ENCODE measurements around the gene ANAPC10.

The ANAPC10 gene

GRCh38 chr4:145069361-145069760, 28.6 kb downstream of the ANAPC10 start:
- H3K4ac ChIP-seq (ENCODE audit: low read depth, low read length), result no peak overlapping the region
- WGBS (ENCODE audit: extremely low coverage, insufficient coverage, low lambda C conversion rate), result no CpG with 5 or more reads among the region's 3 CpGs

GRCh38 chr4:145066063-145066501, 31.9 kb downstream of the ANAPC10 start:
- no peak overlapping the region for H2BK5ac ChIP-seq (ENCODE audit: low read length)
- H3K4me1 ChIP-seq (ENCODE audit: control insufficient read depth, low read depth, low read length), result peaks cover 1% of the 10 kb centered on the region
- H3K56ac ChIP-seq (ENCODE audit: low read length), result no peak overlapping the region
- H4K8ac ChIP-seq (ENCODE audit: low read depth, low read length), result no peak overlapping the region
- no peak overlapping the region for H2AK5ac ChIP-seq (ENCODE audit: low read length)
- H3K79me2 ChIP-seq (ENCODE audit: control insufficient read depth, insufficient read depth, low read length), result no peaks in the 10 kb centered on the region
- H3K27me3 ChIP-seq (ENCODE audit: insufficient read depth, low read length, poor library complexity), result no peaks in the 10 kb centered on the region
- no CpG with 5 or more reads among the region's 2 CpGs for WGBS (ENCODE audit: extremely low coverage, insufficient coverage, low lambda C conversion rate)
- no peak overlapping the region for H4K5ac ChIP-seq (ENCODE audit: low read length)
- DNase-seq, result peak; percentile 68
- H3K79me1 ChIP-seq (ENCODE audit: low read length), result no peaks in the 10 kb centered on the region
- H3K4me3 ChIP-seq (ENCODE audit: low read length), result no peak overlapping the region
- H2BK15ac ChIP-seq (replicated peaks; ENCODE audit: low read depth), result no peak overlapping the region
- no peak overlapping the region for H3K4ac ChIP-seq (ENCODE audit: low read depth, low read length)
- H3K27ac ChIP-seq (ENCODE audit: low read depth, low read length), result no peak overlapping the region
- no peak overlapping the region for H3K4me2 ChIP-seq (ENCODE audit: low read length)
- no peak overlapping the region for H3K18ac ChIP-seq (ENCODE audit: low read length)
- no peaks in the 10 kb centered on the region for H3K36me3 ChIP-seq (ENCODE audit: control insufficient read depth, insufficient read depth, low read length)
- H3K9ac ChIP-seq (ENCODE audit: low read length), result no peak overlapping the region
- no peak overlapping the region for H3K23ac ChIP-seq (ENCODE audit: low read length)
- H2BK120ac ChIP-seq (ENCODE audit: low read depth, low read length), result no peak overlapping the region

More at GRCh38 chr4:145069361-145069760, 28.6 kb downstream of the ANAPC10 start:
- Histone ChIP-seq H4K8ac (ENCODE audit: low read depth, low read length) (no peak overlapping the region), H3K4me1 (ENCODE audit: control insufficient read depth, low read depth, low read length) (peaks cover 1% of the 10 kb centered on the region), H2AK5ac (ENCODE audit: low read length) (no peak overlapping the region), H4K5ac (ENCODE audit: low read length) (no peak overlapping the region), H3K23ac (ENCODE audit: low read length) (no peak overlapping the region), H3K79me2 (ENCODE audit: control insufficient read depth, insufficient read depth, low read length) (no peaks in the 10 kb centered on the region), H3K9ac (ENCODE audit: low read length) (no peak overlapping the region), H2BK15ac (replicated peaks; ENCODE audit: low read depth) (no peak overlapping the region), H3K56ac (ENCODE audit: low read length) (no peak overlapping the region), H3K18ac (ENCODE audit: low read length) (no peak overlapping the region), H3K27ac (ENCODE audit: low read depth, low read length) (no peak overlapping the region), H2BK5ac (ENCODE audit: low read length) (no peak overlapping the region), H3K4me3 (ENCODE audit: low read length) (no peak overlapping the region), H3K79me1 (ENCODE audit: low read length) (no peaks in the 10 kb centered on the region), H2BK120ac (ENCODE audit: low read depth, low read length) (no peak overlapping the region), H3K36me3 (ENCODE audit: control insufficient read depth, insufficient read depth, low read length) (no peaks in the 10 kb centered on the region), H3K27me3 (ENCODE audit: insufficient read depth, low read length, poor library complexity) (no peaks in the 10 kb centered on the region), H3K4me2 (ENCODE audit: low read length) (no peak overlapping the region)
- DNase-seq, result peak; percentile 66

- no peak overlapping the region for H4K8ac ChIP-seq (ENCODE audit: low read depth, low read length)
- no CpG with 5 or more reads among the region's 6 CpGs for WGBS (ENCODE audit: extremely low coverage, insufficient coverage, low lambda C conversion rate)
- DNase-seq, result peak; percentile 58
- no peak overlapping the region for H3K27ac ChIP-seq (ENCODE audit: low read depth, low read length)
- H3K36me3 ChIP-seq (ENCODE audit: control insufficient read depth, insufficient read depth, low read length), result no peaks in the 10 kb centered on the region
- no peak overlapping the region for H3K9ac ChIP-seq (ENCODE audit: low read length)
- H3K18ac ChIP-seq (ENCODE audit: low read length), result no peak overlapping the region
- no peak overlapping the region for H2BK5ac ChIP-seq (ENCODE audit: low read length)
- H4K5ac ChIP-seq (ENCODE audit: low read length), result no peak overlapping the region
- H3K27me3 ChIP-seq (ENCODE audit: insufficient read depth, low read length, poor library complexity), result peaks cover 2% of the 10 kb centered on the region
- H3K4me2 ChIP-seq (ENCODE audit: low read length), result no peak overlapping the region
- H3K23ac ChIP-seq (ENCODE audit: low read length), result no peak overlapping the region
- H2BK120ac ChIP-seq (ENCODE audit: low read depth, low read length), result no peak overlapping the region
- no peak overlapping the region for H2AK5ac ChIP-seq (ENCODE audit: low read length)
- peaks cover 1% of the 10 kb centered on the region for H3K4me1 ChIP-seq (ENCODE audit: control insufficient read depth, low read depth, low read length)
- H3K79me2 ChIP-seq (ENCODE audit: control insufficient read depth, insufficient read depth, low read length), result no peaks in the 10 kb centered on the region
- H3K4me3 ChIP-seq (ENCODE audit: low read length), result no peak overlapping the region
- no peak overlapping the region for H3K4ac ChIP-seq (ENCODE audit: low read depth, low read length)
- no peak overlapping the region for H2BK15ac ChIP-seq (replicated peaks; ENCODE audit: low read depth)
- H3K79me1 ChIP-seq (ENCODE audit: low read length), result no peaks in the 10 kb centered on the region
- no peak overlapping the region for H3K56ac ChIP-seq (ENCODE audit: low read length)
Measured at GRCh38 chr4:145061318-145061920, 36.6 kb downstream of the ANAPC10 start.

- H2AK5ac ChIP-seq (ENCODE audit: low read length), result no peak overlapping the region
- no peak overlapping the region for H3K4me3 ChIP-seq (ENCODE audit: low read length)
- H3K4me2 ChIP-seq (ENCODE audit: low read length), result no peak overlapping the region
- H3K27ac ChIP-seq (ENCODE audit: low read depth, low read length), result no peak overlapping the region
- no peak overlapping the region for H2BK120ac ChIP-seq (ENCODE audit: low read depth, low read length)
- H3K56ac ChIP-seq (ENCODE audit: low read length), result no peak overlapping the region
- H3K4me1 ChIP-seq (ENCODE audit: control insufficient read depth, low read depth, low read length), result no peaks in the 10 kb centered on the region
- H3K4ac ChIP-seq (ENCODE audit: low read depth, low read length), result no peak overlapping the region
- H2BK5ac ChIP-seq (ENCODE audit: low read length), result no peak overlapping the region
- no peak overlapping the region for H4K8ac ChIP-seq (ENCODE audit: low read depth, low read length)
- no peak for DNase-seq
- no peak overlapping the region for H3K9ac ChIP-seq (ENCODE audit: low read length)
- H3K27me3 ChIP-seq (ENCODE audit: insufficient read depth, low read length, poor library complexity), result peaks cover 2% of the 10 kb centered on the region
- no peaks in the 10 kb centered on the region for H3K79me1 ChIP-seq (ENCODE audit: low read length)
- H2BK15ac ChIP-seq (replicated peaks; ENCODE audit: low read depth), result no peak overlapping the region
- H3K23ac ChIP-seq (ENCODE audit: low read length), result no peak overlapping the region
- no peak overlapping the region for H3K18ac ChIP-seq (ENCODE audit: low read length)
- H4K5ac ChIP-seq (ENCODE audit: low read length), result no peak overlapping the region
- H3K36me3 ChIP-seq (ENCODE audit: control insufficient read depth, insufficient read depth, low read length), result no peaks in the 10 kb centered on the region
- H3K79me2 ChIP-seq (ENCODE audit: control insufficient read depth, insufficient read depth, low read length), result no peaks in the 10 kb centered on the region
Measured at GRCh38 chr4:145058256-145058655, 39.7 kb downstream of the ANAPC10 start.

GRCh38 chr4:145056325-145057130, 41.5 kb downstream of the ANAPC10 start:
- Histone ChIP-seq H3K79me2 (ENCODE audit: control insufficient read depth, insufficient read depth, low read length) (no peaks in the 10 kb centered on the region), H3K4me3 (ENCODE audit: low read length) (no peak overlapping the region), H3K36me3 (ENCODE audit: control insufficient read depth, insufficient read depth, low read length) (no peaks in the 10 kb centered on the region), H3K4me2 (ENCODE audit: low read length) (no peak overlapping the region), H3K27ac (ENCODE audit: low read depth, low read length) (no peak overlapping the region), H3K27me3 (ENCODE audit: insufficient read depth, low read length, poor library complexity) (peaks cover 2% of the 10 kb centered on the region), H3K56ac (ENCODE audit: low read length) (no peak overlapping the region), H2BK15ac (replicated peaks; ENCODE audit: low read depth) (no peak overlapping the region), H2AK5ac (ENCODE audit: low read length) (no peak overlapping the region), H3K4me1 (ENCODE audit: control insufficient read depth, low read depth, low read length) (no peaks in the 10 kb centered on the region), H2BK5ac (ENCODE audit: low read length) (no peak overlapping the region), H3K23ac (ENCODE audit: low read length) (no peak overlapping the region), H2BK120ac (ENCODE audit: low read depth, low read length) (no peak overlapping the region), H4K8ac (ENCODE audit: low read depth, low read length) (no peak overlapping the region), H3K79me1 (ENCODE audit: low read length) (no peaks in the 10 kb centered on the region), H4K5ac (ENCODE audit: low read length) (no peak overlapping the region), H3K4ac (ENCODE audit: low read depth, low read length) (no peak overlapping the region), H3K18ac (ENCODE audit: low read length) (no peak overlapping the region), H3K9ac (ENCODE audit: low read length) (no peak overlapping the region)
- no CpG with 5 or more reads among the region's 6 CpGs for WGBS (ENCODE audit: extremely low coverage, insufficient coverage, low lambda C conversion rate)
- DNase-seq, result no peak
